ENCODE data around the gene MALAT1. TPM values are rescaled to one million over a fixed set of nuclear protein-coding genes. Genes with fewer than 3 reads are reported as not detected.

Gene MALAT1
- total and polyA plus RNA-seq, 2 of the 8 experiments (the other 6 are each of a cell fraction or from before 2014, with no cell fraction given), result 115 to 984 TPM

DNA sequence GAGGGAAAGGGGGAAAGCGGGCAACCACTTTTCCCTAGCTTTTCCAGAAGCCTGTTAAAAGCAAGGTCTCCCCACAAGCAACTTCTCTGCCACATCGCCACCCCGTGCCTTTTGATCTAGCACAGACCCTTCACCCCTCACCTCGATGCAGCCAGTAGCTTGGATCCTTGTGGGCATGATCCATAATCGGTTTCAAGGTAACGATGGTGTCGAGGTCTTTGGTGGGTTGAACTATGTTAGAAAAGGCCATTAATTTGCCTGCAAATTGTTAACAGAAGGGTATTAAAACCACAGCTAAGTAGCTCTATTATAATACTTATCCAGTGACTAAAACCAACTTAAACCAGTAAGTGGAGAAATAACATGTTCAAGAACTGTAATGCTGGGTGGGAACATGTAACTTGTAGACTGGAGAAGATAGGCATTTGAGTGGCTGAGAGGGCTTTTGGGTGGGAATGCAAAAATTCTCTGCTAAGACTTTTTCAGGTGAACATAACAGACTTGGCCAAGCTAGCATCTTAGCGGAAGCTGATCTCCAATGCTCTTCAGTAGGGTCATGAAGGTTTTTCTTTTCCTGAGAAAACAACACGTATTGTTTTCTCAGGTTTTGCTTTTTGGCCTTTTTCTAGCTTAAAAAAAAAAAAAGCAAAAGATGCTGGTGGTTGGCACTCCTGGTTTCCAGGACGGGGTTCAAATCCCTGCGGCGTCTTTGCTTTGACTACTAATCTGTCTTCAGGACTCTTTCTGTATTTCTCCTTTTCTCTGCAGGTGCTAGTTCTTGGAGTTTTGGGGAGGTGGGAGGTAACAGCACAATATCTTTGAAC is 6.8 kb downstream of the MALAT1 start (continued):
- TF ChIP-seq GABPA (IDR thresholded peaks at IDR 0.05; ENCODE audit: borderline replicate concordance, insufficient read depth, low read length) (no peak), RXRA (IDR thresholded peaks at IDR 0.05; ENCODE audit: insufficient read depth, low read depth, low read length) (no peak), CHD2 (IDR thresholded peaks at IDR 0.05; ENCODE audit: low read length) (no peak), TBP (IDR thresholded peaks at IDR 0.05; ENCODE audit: low read depth, low read length) (no peak), SIRT6 (IDR thresholded peaks at IDR 0.05; ENCODE audit: low read length) (peak; percentile 92), CREB1 (IDR thresholded peaks at IDR 0.05) (no peak), JUN (IDR thresholded peaks at IDR 0.05; ENCODE audit: low read depth, low read length) (no peak), POLR2A (IDR thresholded peaks at IDR 0.05; ENCODE audit: control extremely low read depth in 1 of 2, low read depth in 2 of 2, low read length in 2 of 2) (peak; percentile 85)
- TF ChIP-seq, protein P1, sequence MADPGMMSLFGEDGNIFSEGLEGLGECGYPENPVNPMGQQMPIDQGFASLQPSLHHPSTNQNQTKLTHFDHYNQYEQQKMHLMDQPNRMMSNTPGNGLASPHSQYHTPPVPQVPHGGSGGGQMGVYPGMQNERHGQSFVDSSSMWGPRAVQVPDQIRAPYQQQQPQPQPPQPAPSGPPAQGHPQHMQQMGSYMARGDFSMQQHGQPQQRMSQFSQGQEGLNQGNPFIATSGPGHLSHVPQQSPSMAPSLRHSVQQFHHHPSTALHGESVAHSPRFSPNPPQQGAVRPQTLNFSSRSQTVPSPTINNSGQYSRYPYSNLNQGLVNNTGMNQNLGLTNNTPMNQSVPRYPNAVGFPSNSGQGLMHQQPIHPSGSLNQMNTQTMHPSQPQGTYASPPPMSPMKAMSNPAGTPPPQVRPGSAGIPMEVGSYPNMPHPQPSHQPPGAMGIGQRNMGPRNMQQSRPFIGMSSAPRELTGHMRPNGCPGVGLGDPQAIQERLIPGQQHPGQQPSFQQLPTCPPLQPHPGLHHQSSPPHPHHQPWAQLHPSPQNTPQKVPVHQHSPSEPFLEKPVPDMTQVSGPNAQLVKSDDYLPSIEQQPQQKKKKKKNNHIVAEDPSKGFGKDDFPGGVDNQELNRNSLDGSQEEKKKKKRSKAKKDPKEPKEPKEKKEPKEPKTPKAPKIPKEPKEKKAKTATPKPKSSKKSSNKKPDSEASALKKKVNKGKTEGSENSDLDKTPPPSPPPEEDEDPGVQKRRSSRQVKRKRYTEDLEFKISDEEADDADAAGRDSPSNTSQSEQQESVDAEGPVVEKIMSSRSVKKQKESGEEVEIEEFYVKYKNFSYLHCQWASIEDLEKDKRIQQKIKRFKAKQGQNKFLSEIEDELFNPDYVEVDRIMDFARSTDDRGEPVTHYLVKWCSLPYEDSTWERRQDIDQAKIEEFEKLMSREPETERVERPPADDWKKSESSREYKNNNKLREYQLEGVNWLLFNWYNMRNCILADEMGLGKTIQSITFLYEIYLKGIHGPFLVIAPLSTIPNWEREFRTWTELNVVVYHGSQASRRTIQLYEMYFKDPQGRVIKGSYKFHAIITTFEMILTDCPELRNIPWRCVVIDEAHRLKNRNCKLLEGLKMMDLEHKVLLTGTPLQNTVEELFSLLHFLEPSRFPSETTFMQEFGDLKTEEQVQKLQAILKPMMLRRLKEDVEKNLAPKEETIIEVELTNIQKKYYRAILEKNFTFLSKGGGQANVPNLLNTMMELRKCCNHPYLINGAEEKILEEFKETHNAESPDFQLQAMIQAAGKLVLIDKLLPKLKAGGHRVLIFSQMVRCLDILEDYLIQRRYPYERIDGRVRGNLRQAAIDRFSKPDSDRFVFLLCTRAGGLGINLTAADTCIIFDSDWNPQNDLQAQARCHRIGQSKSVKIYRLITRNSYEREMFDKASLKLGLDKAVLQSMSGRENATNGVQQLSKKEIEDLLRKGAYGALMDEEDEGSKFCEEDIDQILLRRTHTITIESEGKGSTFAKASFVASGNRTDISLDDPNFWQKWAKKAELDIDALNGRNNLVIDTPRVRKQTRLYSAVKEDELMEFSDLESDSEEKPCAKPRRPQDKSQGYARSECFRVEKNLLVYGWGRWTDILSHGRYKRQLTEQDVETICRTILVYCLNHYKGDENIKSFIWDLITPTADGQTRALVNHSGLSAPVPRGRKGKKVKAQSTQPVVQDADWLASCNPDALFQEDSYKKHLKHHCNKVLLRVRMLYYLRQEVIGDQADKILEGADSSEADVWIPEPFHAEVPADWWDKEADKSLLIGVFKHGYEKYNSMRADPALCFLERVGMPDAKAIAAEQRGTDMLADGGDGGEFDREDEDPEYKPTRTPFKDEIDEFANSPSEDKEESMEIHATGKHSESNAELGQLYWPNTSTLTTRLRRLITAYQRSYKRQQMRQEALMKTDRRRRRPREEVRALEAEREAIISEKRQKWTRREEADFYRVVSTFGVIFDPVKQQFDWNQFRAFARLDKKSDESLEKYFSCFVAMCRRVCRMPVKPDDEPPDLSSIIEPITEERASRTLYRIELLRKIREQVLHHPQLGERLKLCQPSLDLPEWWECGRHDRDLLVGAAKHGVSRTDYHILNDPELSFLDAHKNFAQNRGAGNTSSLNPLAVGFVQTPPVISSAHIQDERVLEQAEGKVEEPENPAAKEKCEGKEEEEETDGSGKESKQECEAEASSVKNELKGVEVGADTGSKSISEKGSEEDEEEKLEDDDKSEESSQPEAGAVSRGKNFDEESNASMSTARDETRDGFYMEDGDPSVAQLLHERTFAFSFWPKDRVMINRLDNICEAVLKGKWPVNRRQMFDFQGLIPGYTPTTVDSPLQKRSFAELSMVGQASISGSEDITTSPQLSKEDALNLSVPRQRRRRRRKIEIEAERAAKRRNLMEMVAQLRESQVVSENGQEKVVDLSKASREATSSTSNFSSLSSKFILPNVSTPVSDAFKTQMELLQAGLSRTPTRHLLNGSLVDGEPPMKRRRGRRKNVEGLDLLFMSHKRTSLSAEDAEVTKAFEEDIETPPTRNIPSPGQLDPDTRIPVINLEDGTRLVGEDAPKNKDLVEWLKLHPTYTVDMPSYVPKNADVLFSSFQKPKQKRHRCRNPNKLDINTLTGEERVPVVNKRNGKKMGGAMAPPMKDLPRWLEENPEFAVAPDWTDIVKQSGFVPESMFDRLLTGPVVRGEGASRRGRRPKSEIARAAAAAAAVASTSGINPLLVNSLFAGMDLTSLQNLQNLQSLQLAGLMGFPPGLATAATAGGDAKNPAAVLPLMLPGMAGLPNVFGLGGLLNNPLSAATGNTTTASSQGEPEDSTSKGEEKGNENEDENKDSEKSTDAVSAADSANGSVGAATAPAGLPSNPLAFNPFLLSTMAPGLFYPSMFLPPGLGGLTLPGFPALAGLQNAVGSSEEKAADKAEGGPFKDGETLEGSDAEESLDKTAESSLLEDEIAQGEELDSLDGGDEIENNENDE (IDR thresholded peaks at IDR 0.05; ENCODE audit: insufficient replicate concordance, low read length), result no peak
